Right forelimb (tissue), 1 donor: Measurements from ENCODE around the gene STX2.
A peak's percentile ranks its signal among the peaks of the same experiment; 100 is the strongest.
"Not testable (repeated sequence)": the region's sequence is repeated elsewhere in the genome, so short reads cannot be mapped to it uniquely, and the experiment has no call there.

Experiments
- DNase-seq: peaks from one replicate; pipeline ENCODE4 v3.0.0-alpha.2; 2018

The STX2 gene

GRCh38 chr12:130868412-130868811, 29.4 kb upstream of the STX2 start:
- no peak for DNase-seq

GRCh38 chr12:130863298-130863697, 24.2 kb upstream of the STX2 start:
- no peak for DNase-seq

GRCh38 chr12:130862771-130863170, 23.7 kb upstream of the STX2 start:
- not testable (repeated sequence) for DNase-seq

- no peak for DNase-seq
These were observed 23.1 kb upstream of the STX2 start for GRCh38 chr12:130862161-130862560.

- DNase-seq, result no peak
These were observed 21.3 kb upstream of the STX2 start for GRCh38 chr12:130860311-130860710.

- no peak for DNase-seq
These were observed 20.1 kb upstream of the STX2 start for GRCh38 chr12:130859161-130859560.

GRCh38 chr12:130858084-130858483, 19.0 kb upstream of the STX2 start:
- DNase-seq, result no peak

- no peak for DNase-seq
These were observed 17.0 kb upstream of the STX2 start for GRCh38 chr12:130856088-130856487.

- DNase-seq, result no peak
These were observed 11.5 kb upstream of the STX2 start for GRCh38 chr12:130850418-130851021.

GRCh38 chr12:130849561-130850417, 10.7 kb upstream of the STX2 start:
- no peak for DNase-seq

GRCh38 chr12:130848785-130849305, 9.8 kb upstream of the STX2 start:
- DNase-seq, result not testable (repeated sequence)

- not testable (repeated sequence) for DNase-seq
These were observed 9.1 kb upstream of the STX2 start for GRCh38 chr12:130848105-130848504.

GRCh38 chr12:130847112-130847511, 8.1 kb upstream of the STX2 start:
- no peak for DNase-seq

GRCh38 chr12:130846369-130846768, 7.3 kb upstream of the STX2 start:
- DNase-seq, result no peak

GRCh38 chr12:130839770-130840404, 837 bp upstream of the STX2 start:
- no peak for DNase-seq

GRCh38 chr12:130838284-130838950, 633 bp downstream of the STX2 start:
- peak; percentile 58 for DNase-seq

- no peak for DNase-seq
These were observed 3.6 kb downstream of the STX2 start for GRCh38 chr12:130835436-130835835.

- no peak for DNase-seq
These were observed 4.0 kb downstream of the STX2 start for GRCh38 chr12:130835011-130835410.

- no peak for DNase-seq
These were observed 6.4 kb downstream of the STX2 start for GRCh38 chr12:130832561-130833209.

- no peak for DNase-seq
These were observed 7.1 kb downstream of the STX2 start for GRCh38 chr12:130831876-130832405.

GRCh38 chr12:130831246-130831645, 7.8 kb downstream of the STX2 start:
- no peak for DNase-seq

- DNase-seq, result no peak
These were observed 8.9 kb downstream of the STX2 start for GRCh38 chr12:130830246-130830551.
